Uterus (tissue), 2 donors: ENCODE data around the gene MEIS1.

Experiments
- CTCF ChIP-seq, 4 experiments: fragments of 200-600 bp in 2 of 4; fragments of 450-650 bp in 2 of 4; sonication (generic) in 2 of 4; IDR thresholded peaks; one replicate each; pipeline ENCODE4 v1.5.1; 2016 to 2019; ENCODE audit warnings: antibody characterized with exemption in 4 of 4, mild to moderate bottlenecking in 2 of 4, moderate library complexity in 1 of 4
- POLR2A ChIP-seq, 2 donors: fragments of 450-650 bp; IDR thresholded peaks; one replicate each; pipeline ENCODE4 v1.6.1; 2016; ENCODE audit warnings: antibody characterized with exemption in 2 of 2, mild to moderate bottlenecking in 1 of 2, moderate library complexity in 1 of 2

- no peak for TF ChIP-seq CTCF (IDR thresholded peaks at IDR 0.05)
- no peak for TF ChIP-seq POLR2A (IDR thresholded peaks at IDR 0.05)
Measured at GRCh38 chr2:66431274-66431642, 3.7 kb upstream of the MEIS1 start.
